Measurements from ENCODE around the gene FOSL1. TPM values are rescaled to one million over a fixed set of nuclear protein-coding genes. Genes with fewer than 3 reads are reported as not detected.

Gene FOSL1
- total and polyA plus RNA-seq, 2 of the 13 experiments (the other 11 are each of a cell fraction or from before 2014, with no cell fraction given) = 4.0 to 4.1 TPM

DNA sequence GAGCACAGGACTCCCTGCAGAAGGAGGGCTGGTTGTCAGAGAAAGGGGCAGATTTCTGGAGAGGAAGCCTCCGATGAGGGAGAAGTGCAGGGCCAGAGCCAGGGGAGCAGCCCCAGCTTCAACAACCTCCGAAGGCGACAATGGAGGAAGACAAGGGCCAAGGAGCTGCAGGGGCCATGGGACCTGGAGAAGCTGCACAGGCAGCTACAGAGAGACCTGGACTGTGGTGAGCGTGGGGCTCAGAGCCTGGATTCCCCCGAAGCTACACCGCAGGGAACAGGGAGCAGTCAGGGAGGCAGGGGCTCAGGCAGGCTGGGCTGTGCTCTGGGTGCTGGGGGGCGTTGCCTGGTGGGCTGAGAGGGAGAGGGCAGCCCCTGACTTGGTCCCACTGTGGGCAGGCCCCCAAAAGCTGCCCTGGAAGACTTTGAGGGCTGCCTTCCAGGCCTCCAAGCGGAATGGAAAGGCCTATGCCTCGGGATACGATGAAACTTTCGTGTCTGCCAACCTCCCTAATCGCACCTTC is 47.5 kb upstream of the FOSL1 start (continued):
- TF ChIP-seq REST (IDR thresholded peaks at IDR 0.05; ENCODE audit: borderline replicate concordance in 1 of 2, low read depth in 1 of 2, low read length in 2 of 2) = no peak
- no peak for TF ChIP-seq SOX6 (IDR thresholded peaks at IDR 0.05)
- 0 out of 2 replicates have a peak, but pooled peaks have one; percentile 1 for TF ChIP-seq SOX6 (CRISPR knock-in tag; IDR thresholded peaks at IDR 0.05)
- TF ChIP-seq SAP130 (CRISPR knock-in tag; IDR thresholded peaks at IDR 0.05; ENCODE audit: low read depth) = no peak
- TF ChIP-seq CAMTA2 (CRISPR knock-in tag; IDR thresholded peaks at IDR 0.05; ENCODE audit: borderline replicate concordance) = no peak
- no peak for TF ChIP-seq FLYWCH1 (CRISPR knock-in tag; IDR thresholded peaks at IDR 0.05)
- no peak for TF ChIP-seq WIZ (CRISPR knock-in tag; IDR thresholded peaks at IDR 0.05)
- no peak for TF ChIP-seq ZNF343 (CRISPR knock-in tag; IDR thresholded peaks at IDR 0.05)

- Histone ChIP-seq H3K4me2 (ENCODE audit: low read depth, low read length) (peak overlapping the region; percentile 67), H3K27ac (ENCODE audit: extremely low read length, insufficient read depth, low read length) (no peak overlapping the region), H3K9ac (ENCODE audit: insufficient read depth, low read depth, low read length) (peak overlapping the region; percentile 41; the same call in 1 of the 2 replicates), H3K27me3 (ENCODE audit: control insufficient read depth in 1 of 2, insufficient read depth in 2 of 2, low read length in 2 of 2) (peaks cover 0 to 22% of the 10 kb centered on the region in 2 experiments; a peak in 4 of 5 replicates), H3K79me2 (ENCODE audit: insufficient read depth, low read length) (no peaks in the 10 kb centered on the region), H3K4me1 (ENCODE audit: insufficient read depth, low read length) (peaks cover 76% of the 10 kb centered on the region), H2AFZ (ENCODE audit: low read length) (peak overlapping the region; percentile 40), H3K9me3 (ENCODE audit: low read length) (no peaks in the 10 kb centered on the region), H3K36me3 (replicated peaks in 1 of 2; ENCODE audit: control insufficient read depth in 1 of 2, insufficient read depth in 2 of 2, low read length in 2 of 2) (no peaks in the 10 kb centered on the region), H3K4me3 (replicated peaks in 1 of 3; ENCODE audit: insufficient read depth in 1 of 3, low read depth in 2 of 3, low read length in 3 of 3) (peak overlapping the region; percentile 26 to 64 (median 51)), H4K20me1 (ENCODE audit: insufficient read depth, low read length) (no peaks in the 10 kb centered on the region)
- no peak for DNase-seq (ENCODE audit: low spot score)
- POLR2A ChIA-PET = interaction anchor here (1.0 to 1.6 kb wide), 5 partner anchors 14 to 59 kb away, joined by 3 to 9 read pairs (median 4); partner anchors contain the start of genes CCDC85B, FIBP and FOSL1
- FAIRE-seq = no peak
- peak; percentile 58 for ATAC-seq
- 26% methylated on average over 13 of the region's 13 CpGs for WGBS (ENCODE audit: low lambda C conversion rate)
- intact Hi-C loops (cut with micrococcal nuclease; ENCODE audit: unreplicated experiment) = no loop called here
- CTCF ChIA-PET (ENCODE audit: low intra/inter-chr PET ratio, low total read pairs) = no interaction called here
- in situ Hi-C loops (cut with HindIII; ENCODE audit: extremely low pct_ligation_motif_present, low pct_unique_long_range_greater_than_20kb) = no loop called here
- no TSS peak for BruUV-seq (replicated peaks)
- no peak for TF ChIP-seq BCL3 (CRISPR knock-in tag; IDR thresholded peaks at IDR 0.05)
- TF ChIP-seq JARID2 (CRISPR knock-in tag; IDR thresholded peaks at IDR 0.05; ENCODE audit: insufficient replicate concordance) = no peak
- no peak for TF ChIP-seq HNRNPH1 (optimal IDR thresholded peaks at IDR 0.05; ENCODE audit: low read depth, low read length)
- 0 out of 2 replicates have a peak, but pooled peaks have one; percentile 32 for TF ChIP-seq ZNF501 (CRISPR knock-in tag; IDR thresholded peaks at IDR 0.05)
- TF ChIP-seq MED13 (CRISPR knock-in tag; IDR thresholded peaks at IDR 0.05) = no peak
- TF ChIP-seq PITX1 (CRISPR knock-in tag; IDR thresholded peaks at IDR 0.05) = 0 out of 2 replicates have a peak, but pooled peaks have one; percentile 43
These were observed 46.9 kb upstream of the FOSL1 start for GRCh38 chr11:65947133-65947532.
